ENCODE results near the gene ATP8B1.

GRCh38 chr18:57833441-57834101 is 30.5 kb upstream of the ATP8B1 start:
- no peak for TF ChIP-seq CTCF (IDR thresholded peaks at IDR 0.05; ENCODE audit: low read depth, low read length)
- TF ChIP-seq POLR2A (IDR thresholded peaks at IDR 0.05; ENCODE audit: extremely low read depth, insufficient read length): no peak
- no peak for TF ChIP-seq MYC (IDR thresholded peaks at IDR 0.05; ENCODE audit: low read depth, low read length)
- TF ChIP-seq, protein P1, sequence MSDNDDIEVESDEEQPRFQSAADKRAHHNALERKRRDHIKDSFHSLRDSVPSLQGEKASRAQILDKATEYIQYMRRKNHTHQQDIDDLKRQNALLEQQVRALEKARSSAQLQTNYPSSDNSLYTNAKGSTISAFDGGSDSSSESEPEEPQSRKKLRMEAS (IDR thresholded peaks at IDR 0.05; ENCODE audit: low read depth, low read length): no peak

Data from NB4 (cell line).